GM21390 (cell line): ENCODE results near the gene ADGRE3.
"Not testable (repeated sequence)": the region's sequence is repeated elsewhere in the genome, so short reads cannot be mapped to it uniquely, and the experiment has no call there.

ENCODE experiments used
- ATAC-seq: cut with Tn5 transposase; IDR thresholded peaks from one replicate; pipeline ENCODE4 v1.9.1; 2021; ENCODE audit not compliant: unreplicated experiment

ADGRE3 gene

GRCh38 chr19:14669940-14670339, 4.7 kb downstream of the ADGRE3 start:
- no peak for ATAC-seq

GRCh38 chr19:14661372-14661924, 13.2 kb downstream of the ADGRE3 start:
- ATAC-seq: no peak

GRCh38 chr19:14659874-14660489, 14.7 kb downstream of the ADGRE3 start:
- no peak for ATAC-seq

- no peak for ATAC-seq
Observed at GRCh38 chr19:14655726-14656125, 18.9 kb downstream of the ADGRE3 start.

- no peak for ATAC-seq
Observed at GRCh38 chr19:14654786-14655560, 19.7 kb downstream of the ADGRE3 start.

- no peak for ATAC-seq
Observed at GRCh38 chr19:14650161-14650560, 24.5 kb downstream of the ADGRE3 start.

- no peak for ATAC-seq
Observed at GRCh38 chr19:14649020-14649419, 25.6 kb downstream of the ADGRE3 start.

- no peak for ATAC-seq
Observed at GRCh38 chr19:14648506-14648905, 26.1 kb downstream of the ADGRE3 start.

- no peak for ATAC-seq
Observed at GRCh38 chr19:14639536-14640277, 34.9 kb downstream of the ADGRE3 start.

- ATAC-seq: no peak
Observed at GRCh38 chr19:14632286-14632685, 42.4 kb downstream of the ADGRE3 start.

- ATAC-seq: no peak
Observed at GRCh38 chr19:14629557-14629956, 45.1 kb downstream of the ADGRE3 start.

- ATAC-seq: not testable (repeated sequence)
Observed at GRCh38 chr19:14624491-14624890, 50.2 kb downstream of the ADGRE3 start.

GRCh38 chr19:14619404-14619803, 55.2 kb downstream of the ADGRE3 start:
- ATAC-seq: no peak

- no peak for ATAC-seq
Observed at GRCh38 chr19:14616407-14616806, 58.2 kb downstream of the ADGRE3 start.

GRCh38 chr19:14615623-14616022, 59.0 kb downstream of the ADGRE3 start:
- no peak for ATAC-seq

GRCh38 chr19:14614099-14614412, 60.6 kb downstream of the ADGRE3 start:
- no peak for ATAC-seq

- not testable (repeated sequence) for ATAC-seq
Observed at GRCh38 chr19:14613399-14614098, 61.1 kb downstream of the ADGRE3 start.

GRCh38 chr19:14612657-14613056, 62.0 kb downstream of the ADGRE3 start:
- no peak for ATAC-seq

- ATAC-seq: not testable (repeated sequence)
Observed at GRCh38 chr19:14612242-14612641, 62.4 kb downstream of the ADGRE3 start.

GRCh38 chr19:14611051-14611450, 63.6 kb downstream of the ADGRE3 start:
- ATAC-seq: no peak

- no peak for ATAC-seq
Observed at GRCh38 chr19:14606627-14607026, 68.0 kb downstream of the ADGRE3 start.
